ENCODE data around the gene DNER. TPM values are rescaled to one million over a fixed set of nuclear protein-coding genes. Genes with fewer than 3 reads are reported as not detected.

DNER gene
- polyA plus RNA-seq, 1 of the 3 experiments (the other 2 are of a cell fraction): 1.4 TPM

GRCh38 chr2:229342376-229342775 lies 372.0 kb downstream of the DNER start:
- no peaks in the 10 kb centered on the region for H4K20me1 ChIP-seq (ENCODE audit: insufficient read depth)
- no peaks in the 10 kb centered on the region for H3K79me2 ChIP-seq (ENCODE audit: insufficient read depth)
- peak; percentile 20 for DNase-seq
- peak; percentile 43 for TF ChIP-seq RAD21 (IDR thresholded peaks at IDR 0.05; ENCODE audit: low read length)
- peak; percentile 42 for TF ChIP-seq CTCF (IDR thresholded peaks at IDR 0.05)
- no peak for TF ChIP-seq JUND (IDR thresholded peaks at IDR 0.05)
- TF ChIP-seq SMC3 (IDR thresholded peaks at IDR 0.05; ENCODE audit: low read depth, low read length): peak; percentile 26
- TF ChIP-seq GABPA (IDR thresholded peaks at IDR 0.05; ENCODE audit: low read depth): no peak
- no peak for TF ChIP-seq EP300 (IDR thresholded peaks at IDR 0.05; ENCODE audit: borderline replicate concordance in 1 of 2, low read depth in 1 of 2, low read length in 1 of 2)
- no peaks in the 10 kb centered on the region for H3K27me3 ChIP-seq (ENCODE audit: insufficient read depth)
- POLR2A ChIA-PET: no interaction called here
- H3K9ac ChIP-seq: no peak overlapping the region
- H3K4me1 ChIP-seq (ENCODE audit: control insufficient read depth in 1 of 2, insufficient read depth in 2 of 2, low read depth in 1 of 2, low read length in 1 of 2): peaks cover 0 to 11% of the 10 kb centered on the region in 2 experiments; a peak in 1 of 4 replicates
- H3F3A ChIP-seq (replicated peaks; ENCODE audit: insufficient read depth): no peaks in the 10 kb centered on the region
- H2AFZ ChIP-seq (ENCODE audit: low read depth): no peak overlapping the region
- H3K4me2 ChIP-seq: no peak overlapping the region
- H3K9me2 ChIP-seq: no peaks in the 10 kb centered on the region
- no peaks in the 10 kb centered on the region for H3K36me3 ChIP-seq (replicated peaks in 1 of 2; ENCODE audit: control insufficient read depth in 1 of 2, insufficient read depth in 2 of 2, low read length in 1 of 2)
- CTCF ChIA-PET: interaction anchor here (0.7 to 1.6 kb wide), 6 partner anchors 17 to 373 kb away, joined by 3 to 4 read pairs (median 3); no protein-coding TSS in a partner anchor
- H3K27ac ChIP-seq (ENCODE audit: low read depth in 2 of 2, low read length in 1 of 2): no peak overlapping the region
- H3K4me3 ChIP-seq (ENCODE audit: low read depth in 2 of 2, low read length in 1 of 2): no peak overlapping the region; a peak in 1 of 4 replicates
- WGBS (ENCODE audit: low lambda C conversion rate): 16% methylated on average over 4 of the region's 4 CpGs
- no peaks in the 10 kb centered on the region for H3K9me3 ChIP-seq

GRCh38 chr2:229340086-229340760 lies 374.1 kb downstream of the DNER start:
- CTCF ChIA-PET: interaction anchor here (1.7 kb wide), 1 partner anchor 10 kb away, joined by 4 read pairs; no protein-coding TSS in a partner anchor
- no peak overlapping the region for H3K4me2 ChIP-seq
- H3K4me1 ChIP-seq (ENCODE audit: control insufficient read depth in 1 of 2, insufficient read depth in 2 of 2, low read depth in 1 of 2, low read length in 1 of 2): peaks cover 0 to 22% of the 10 kb centered on the region in 2 experiments; a peak in 2 of 4 replicates
- H3K9me2 ChIP-seq: no peaks in the 10 kb centered on the region
- POLR2A ChIA-PET: no interaction called here
- no peaks in the 10 kb centered on the region for H3K9me3 ChIP-seq
- H2AFZ ChIP-seq (ENCODE audit: low read depth): no peak overlapping the region
- H4K20me1 ChIP-seq (ENCODE audit: insufficient read depth): no peaks in the 10 kb centered on the region
- H3K79me2 ChIP-seq (ENCODE audit: insufficient read depth): no peaks in the 10 kb centered on the region
- no peaks in the 10 kb centered on the region for H3F3A ChIP-seq (replicated peaks; ENCODE audit: insufficient read depth)
- H3K36me3 ChIP-seq (replicated peaks in 1 of 2; ENCODE audit: control insufficient read depth in 1 of 2, insufficient read depth in 2 of 2, low read length in 1 of 2): no peaks in the 10 kb centered on the region
- no peak overlapping the region for H3K4me3 ChIP-seq (ENCODE audit: low read depth in 2 of 2, low read length in 1 of 2)
- no peak overlapping the region for H3K9ac ChIP-seq
- DNase-seq: peak; percentile 10
- 38% methylated on average over 7 of the region's 8 CpGs for WGBS (ENCODE audit: low lambda C conversion rate)
- no peaks in the 10 kb centered on the region for H3K27me3 ChIP-seq (ENCODE audit: insufficient read depth)
- no peak overlapping the region for H3K27ac ChIP-seq (ENCODE audit: low read depth in 2 of 2, low read length in 1 of 2)
- TF ChIP-seq TCF12 (IDR thresholded peaks at IDR 0.05) (no peak), TEAD4 (IDR thresholded peaks at IDR 0.05; ENCODE audit: borderline replicate concordance, insufficient read depth) (no peak), IRF3 (IDR thresholded peaks at IDR 0.05; ENCODE audit: low read depth, low read length) (no peak), CHD2 (IDR thresholded peaks at IDR 0.05; ENCODE audit: low read length, partially characterized antibody) (no peak), RCOR1 (IDR thresholded peaks at IDR 0.05; ENCODE audit: low read length) (no peak), ZBTB33 (IDR thresholded peaks at IDR 0.05; ENCODE audit: borderline replicate concordance, low read depth) (no peak), FOSL2 (IDR thresholded peaks at IDR 0.05; ENCODE audit: borderline replicate concordance, low read depth) (no peak), FOXJ3 (CRISPR knock-in tag; IDR thresholded peaks at IDR 0.05) (no peak), RAD21 (IDR thresholded peaks at IDR 0.05; ENCODE audit: low read length) (no peak), MEF2A (IDR thresholded peaks at IDR 0.05; ENCODE audit: borderline replicate concordance, low read depth) (no peak), USF2 (IDR thresholded peaks at IDR 0.05; ENCODE audit: borderline replicate concordance, low read depth, low read length) (no peak), PBX3 (IDR thresholded peaks at IDR 0.05) (no peak), GABPA (IDR thresholded peaks at IDR 0.05; ENCODE audit: low read depth) (no peak)
